ENCODE data around the gene RSPRY1.
A peak's percentile ranks its signal among the peaks of the same experiment; 100 is the strongest.
"Not testable (repeated sequence)": the region's sequence is repeated elsewhere in the genome, so short reads cannot be mapped to it uniquely, and the experiment has no call there.

Gene RSPRY1

DNA sequence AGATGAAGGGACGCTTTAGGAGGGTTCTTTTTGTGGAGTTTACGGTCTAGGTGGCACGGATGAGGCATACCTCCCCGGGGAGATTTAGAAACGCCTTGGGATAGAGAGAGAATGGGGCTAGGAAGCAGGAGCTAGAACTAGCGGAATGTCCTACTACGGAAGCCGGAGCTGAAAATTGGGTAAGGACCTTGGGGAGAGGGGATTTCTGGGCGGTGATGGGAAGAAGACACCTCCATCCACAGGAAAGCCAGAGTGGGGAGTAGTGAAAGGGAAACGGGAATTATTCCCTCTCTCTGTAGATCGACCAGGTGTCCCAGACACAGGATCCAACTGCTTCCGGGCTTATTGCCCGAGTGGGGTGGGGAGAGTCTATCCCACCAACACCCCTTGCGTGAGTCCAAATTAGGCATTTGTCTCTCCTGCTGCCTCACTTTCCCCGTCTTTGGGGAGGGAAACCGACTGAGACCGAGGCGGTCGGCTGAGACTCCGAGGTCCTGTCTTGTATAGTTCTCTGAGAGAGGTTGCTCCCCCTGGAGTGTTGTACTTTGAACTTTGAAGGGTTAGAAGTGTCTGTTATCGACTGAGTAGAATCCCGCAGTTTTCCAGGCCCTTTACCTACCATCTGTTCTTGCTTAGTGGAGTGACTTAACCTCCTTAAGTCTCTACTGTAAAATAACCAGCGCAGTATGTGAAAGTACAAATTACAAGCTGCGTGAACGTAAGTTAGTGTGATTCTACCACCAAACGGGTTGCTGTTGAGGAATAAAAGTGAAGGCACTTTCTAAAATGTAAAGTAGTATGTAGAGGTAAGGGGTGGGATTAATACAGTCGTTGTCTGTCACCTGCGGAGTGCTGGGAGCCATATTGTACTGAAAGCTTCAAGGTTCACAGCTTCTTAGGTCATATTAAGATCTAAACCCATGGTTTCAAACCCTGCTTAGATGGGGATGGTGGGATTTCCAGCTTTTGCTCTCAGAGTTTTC lies 1.0 kb downstream of the RSPRY1 start:
- peak; percentile 3 for DNase-seq

DNA sequence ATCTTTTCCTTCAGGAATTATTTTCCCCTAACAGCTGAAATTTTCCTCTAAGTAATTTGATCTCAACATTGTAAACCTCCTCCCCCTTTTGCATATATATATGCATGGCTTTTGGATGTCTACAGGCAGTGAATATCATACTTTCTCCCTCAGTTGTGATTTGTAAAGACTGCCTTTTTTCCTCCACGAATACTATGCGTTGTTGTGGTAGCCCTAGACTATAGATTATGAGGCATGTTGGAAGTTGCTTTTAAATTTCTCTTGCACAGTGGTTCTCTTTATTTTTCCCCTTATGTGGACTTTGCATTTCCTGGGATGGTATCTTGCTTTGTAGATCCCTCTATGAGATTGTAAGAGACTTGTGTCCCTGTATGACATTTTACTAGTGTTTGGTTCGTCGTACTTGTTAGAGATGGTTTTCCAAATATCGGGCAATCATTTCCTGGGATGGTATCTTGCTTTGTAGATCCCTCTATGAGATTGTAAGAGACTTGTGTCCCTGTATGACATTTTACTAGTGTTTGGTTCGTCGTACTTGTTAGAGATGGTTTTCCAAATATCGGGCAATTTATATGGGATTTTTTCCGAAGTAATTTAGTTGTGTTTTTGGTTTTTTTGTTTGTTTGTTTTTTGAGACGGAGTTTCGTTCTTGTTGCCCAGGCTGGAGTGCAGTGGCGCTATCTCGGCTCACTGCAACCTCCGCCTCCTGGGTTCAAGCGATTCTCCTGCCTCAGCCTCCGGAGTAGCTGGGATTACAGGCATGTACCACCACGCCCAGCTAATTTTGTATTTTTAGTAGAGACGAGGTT lies 2.0 kb downstream of the RSPRY1 start:
- not testable (repeated sequence) for DNase-seq

DNA sequence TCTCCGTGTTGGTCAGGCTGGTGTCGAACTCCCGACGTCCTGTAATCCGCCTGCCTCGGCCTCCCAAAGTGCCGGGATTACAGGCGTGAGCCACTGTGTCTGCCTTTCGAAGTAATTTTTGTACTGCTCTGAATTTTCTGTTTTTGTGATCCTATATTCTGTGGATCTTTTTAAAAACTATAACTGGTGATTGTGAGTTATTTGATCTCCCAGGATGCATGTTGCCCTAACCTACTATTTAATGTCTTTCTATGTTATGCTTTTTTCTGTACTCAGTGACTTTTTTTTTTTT lies 2.5 kb downstream of the RSPRY1 start:
- DNase-seq: no peak

- DNase-seq: not testable (repeated sequence)
These were observed 3.4 kb downstream of the RSPRY1 start for GRCh38 chr16:57189527-57189926.

- DNase-seq: no peak
These were observed 4.0 kb downstream of the RSPRY1 start for GRCh38 chr16:57190136-57190535.

DNA sequence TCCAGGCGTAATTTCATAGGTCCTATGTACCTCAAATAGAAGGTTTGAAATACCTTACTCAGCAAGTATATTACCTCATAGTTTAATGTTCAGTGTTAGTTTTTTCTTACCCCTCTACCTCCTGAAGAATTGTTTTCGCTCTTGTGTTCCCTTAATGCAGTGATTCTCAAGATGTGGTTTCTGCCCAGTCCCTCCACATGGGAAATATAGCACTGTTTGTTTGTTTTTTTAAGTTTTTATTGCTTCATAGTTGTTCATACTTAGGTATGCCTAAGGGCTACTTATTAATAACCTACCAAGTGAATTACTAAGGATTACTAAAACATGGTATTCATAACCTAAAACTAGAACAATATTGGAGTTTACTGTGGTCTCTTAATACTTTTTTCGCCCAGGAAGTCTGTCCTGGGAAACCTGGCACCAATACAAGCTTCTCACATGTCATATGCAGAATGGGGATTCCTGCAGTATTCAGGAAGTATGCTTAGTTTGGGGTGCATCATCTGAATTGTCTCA lies 5.0 kb downstream of the RSPRY1 start:
- no peak for DNase-seq

DNA sequence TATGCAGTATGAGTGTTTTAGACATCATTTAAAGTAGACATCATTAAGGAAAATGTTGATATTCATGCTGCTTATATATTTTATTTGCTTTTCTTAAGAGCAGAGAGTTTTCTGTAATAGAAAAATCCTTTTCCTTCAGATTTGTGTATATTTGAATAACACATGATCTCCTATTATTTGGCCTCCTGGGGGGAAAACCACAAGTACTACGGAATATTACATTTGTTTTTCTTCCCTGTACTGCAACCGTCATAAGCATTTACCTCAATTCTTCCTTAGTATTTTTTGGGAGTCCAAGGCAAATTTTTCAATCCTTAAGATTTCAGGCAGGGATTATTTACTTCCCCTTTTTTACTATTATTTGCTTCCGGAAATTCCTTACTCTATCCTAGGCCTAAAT lies 6.0 kb downstream of the RSPRY1 start:
- DNase-seq: no peak

- no peak for DNase-seq
These were observed 6.8 kb downstream of the RSPRY1 start for GRCh38 chr16:57192720-57193486.

GRCh38 chr16:57194512-57194911 lies 8.4 kb downstream of the RSPRY1 start:
- no peak for DNase-seq

DNA sequence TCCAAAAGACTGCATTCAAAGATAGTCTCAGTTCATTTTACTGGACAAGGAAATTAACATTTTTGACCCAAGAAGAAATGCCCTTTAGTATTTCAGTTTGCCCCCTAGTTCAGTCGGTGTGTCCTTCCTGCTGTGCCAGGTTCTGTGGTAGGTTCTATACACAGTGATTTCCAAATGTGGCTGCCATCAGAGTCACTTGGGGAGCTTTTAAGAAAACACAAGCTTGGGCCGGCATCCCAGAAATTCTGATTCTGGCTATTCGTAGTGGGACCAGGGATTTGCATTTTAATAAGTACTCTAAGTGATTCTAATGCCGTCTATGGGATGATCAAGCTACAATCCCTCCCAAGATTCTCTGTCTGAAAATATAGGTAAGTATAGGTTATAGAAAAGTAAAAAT lies 10.2 kb downstream of the RSPRY1 start:
- DNase-seq: no peak

GRCh38 chr16:57196753-57197152 lies 10.6 kb downstream of the RSPRY1 start:
- DNase-seq: no peak

DNA sequence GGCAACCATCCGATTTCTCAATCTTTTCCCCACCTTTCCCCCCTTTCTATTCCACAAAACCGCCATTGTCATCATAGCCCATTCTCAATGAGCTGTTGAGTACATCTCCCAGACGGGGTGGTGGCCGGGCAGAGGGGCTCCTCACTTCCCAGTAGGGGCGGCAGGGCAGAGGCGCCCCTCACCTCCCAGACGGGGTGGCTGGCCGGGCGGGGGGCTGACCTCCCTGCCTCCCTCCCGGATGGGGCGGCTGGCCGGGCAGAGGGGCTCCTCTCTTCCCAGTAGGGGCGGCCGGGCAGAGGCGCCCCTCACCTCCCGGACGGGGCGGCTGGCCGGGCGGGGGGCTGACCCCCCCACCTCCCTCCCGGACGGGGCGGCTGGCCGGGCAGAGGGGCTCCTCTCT lies 14.2 kb downstream of the RSPRY1 start:
- not testable (repeated sequence) for DNase-seq

GRCh38 chr16:57200926-57201325 lies 14.8 kb downstream of the RSPRY1 start:
- DNase-seq: not testable (repeated sequence)

- no peak for DNase-seq
These were observed 16.2 kb downstream of the RSPRY1 start for GRCh38 chr16:57202095-57202886.

- no peak for DNase-seq
These were observed 17.3 kb downstream of the RSPRY1 start for GRCh38 chr16:57203451-57203850.

DNA sequence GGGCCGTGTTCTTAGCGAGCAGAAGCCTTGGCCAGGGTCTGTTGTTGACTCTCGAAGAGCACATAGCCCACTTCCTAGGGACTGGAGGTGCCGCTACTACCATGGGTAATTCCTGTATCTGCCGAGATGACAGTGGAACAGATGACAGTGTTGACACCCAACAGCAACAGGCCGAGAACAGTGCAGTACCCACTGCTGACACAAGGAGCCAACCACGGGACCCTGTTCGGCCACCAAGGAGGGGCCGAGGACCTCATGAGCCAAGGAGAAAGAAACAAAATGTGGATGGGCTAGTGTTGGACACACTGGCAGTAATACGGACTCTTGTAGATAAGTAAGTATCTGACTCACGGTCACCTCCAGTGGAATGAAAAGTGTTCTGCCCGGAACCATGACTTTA lies 18.5 kb downstream of the RSPRY1 start:
- DNase-seq: no peak

- no peak for DNase-seq
These were observed 22.8 kb downstream of the RSPRY1 start for GRCh38 chr16:57208926-57209325.

DNA sequence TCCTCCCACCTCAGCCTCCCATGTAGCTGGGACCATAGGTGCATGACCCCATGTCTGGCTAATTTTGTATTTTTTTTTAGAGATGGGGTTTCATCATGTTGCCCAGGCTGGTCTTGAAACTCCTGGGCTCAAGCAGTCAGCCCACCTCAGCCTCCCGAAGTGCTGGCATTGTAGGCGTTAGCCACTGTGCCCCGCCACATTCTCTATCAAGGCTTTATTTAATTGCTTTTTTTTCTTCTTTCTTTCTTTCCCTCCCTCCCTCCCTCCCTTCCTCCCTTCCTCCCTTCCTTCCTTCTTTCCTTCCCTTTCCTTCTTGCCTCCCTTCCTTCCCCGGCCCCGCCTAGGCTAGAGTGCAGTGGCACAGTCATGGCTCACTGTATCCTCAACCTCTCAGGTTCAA lies 23.7 kb downstream of the RSPRY1 start:
- DNase-seq: no peak

DNA sequence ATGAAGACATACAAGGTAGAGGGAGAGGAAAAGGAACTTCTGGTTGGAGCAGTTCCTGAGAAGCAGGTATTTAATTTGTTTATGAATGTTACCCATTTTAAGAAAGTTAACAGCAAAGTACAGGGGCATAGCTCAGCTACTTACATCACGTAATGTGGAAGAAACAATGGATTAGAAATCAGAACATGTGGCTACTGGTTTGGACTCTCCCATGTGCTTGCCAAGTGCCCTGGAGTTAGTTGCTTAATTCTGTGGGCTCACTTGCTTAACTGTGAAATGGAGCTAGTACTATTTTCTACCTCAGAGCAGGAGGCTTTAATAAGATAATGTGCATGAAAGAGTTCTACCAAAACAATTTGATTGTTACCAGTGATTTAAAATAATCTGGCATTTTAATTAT lies 27.3 kb downstream of the RSPRY1 start:
- no peak for DNase-seq

DNA sequence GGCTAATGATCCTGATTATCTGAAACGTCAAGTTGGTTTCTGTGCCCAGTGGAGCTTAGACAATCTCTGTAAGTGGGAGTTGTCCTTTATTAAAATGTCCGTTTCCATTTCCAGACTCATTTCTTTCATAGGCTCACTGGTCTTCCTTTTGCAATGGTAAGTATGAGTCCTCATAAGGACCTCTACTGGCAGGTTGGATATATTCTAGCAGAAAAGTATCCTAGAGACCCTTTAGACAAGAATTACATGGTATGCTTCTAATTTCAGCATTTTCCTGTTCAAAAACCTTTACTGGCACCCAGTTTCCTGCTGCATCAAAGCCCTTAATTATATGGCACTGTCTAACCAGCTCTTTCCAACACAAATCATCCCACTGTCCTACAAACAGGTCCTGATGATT lies 30.8 kb downstream of the RSPRY1 start:
- no peak for DNase-seq

DNA sequence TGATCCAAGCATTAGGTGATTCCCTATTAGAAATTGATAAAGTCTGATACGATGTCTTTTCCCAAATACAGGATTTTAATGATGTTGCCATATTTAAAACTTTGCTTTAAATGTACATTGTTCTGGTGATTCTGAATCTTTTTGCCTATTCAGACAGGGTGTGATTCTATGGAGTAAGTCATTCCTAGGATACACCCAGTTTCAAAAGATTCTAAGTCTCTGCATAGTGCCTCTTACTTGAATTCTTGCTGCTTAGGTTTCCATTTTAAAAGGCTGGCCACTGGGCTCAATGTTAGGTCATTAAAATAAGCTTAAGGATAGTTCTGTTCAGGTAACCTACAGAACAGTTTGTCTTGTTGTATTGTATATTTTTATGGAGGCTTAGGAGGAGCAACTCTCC lies 36.9 kb downstream of the RSPRY1 start:
- no peak for DNase-seq

- DNase-seq: no peak
These were observed 38.7 kb downstream of the RSPRY1 start for GRCh38 chr16:57224651-57225335.
